Central memory CD8-positive, alpha-beta T cell (primary cell): Measurements from ENCODE around the gene SBNO2.

Experiments
- ATAC-seq: fragments of 150-1000 bp; cut with Tn5 transposase; replicated peaks from 2 replicates; pipeline ENCODE4 v1.10.0; 2022; ENCODE audit warnings: mild to moderate bottlenecking, moderate FRiP score, moderate number of reproducible peaks; ENCODE audit not compliant: poor library complexity, severe bottlenecking; ENCODE audit errors: extremely low read depth
- DNase-seq, 2 donors: peaks; one replicate each; pipeline ENCODE4 v3.0.0; 2021; ENCODE audit warnings: low spot score in 2 of 2
- H3K27ac Mint-ChIP-seq: one replicate; pipeline ENCODE4 v1.8.0; 2022; ENCODE audit warnings: low read depth, mild to moderate bottlenecking, moderate library complexity, mixed read lengths
- H3K27me3 Mint-ChIP-seq: one replicate; pipeline ENCODE4 v1.8.0; 2022; ENCODE audit warnings: mixed read lengths
- H3K36me3 Mint-ChIP-seq: one replicate; pipeline ENCODE4 v1.8.0; 2022; ENCODE audit warnings: mild to moderate bottlenecking, moderate library complexity, mixed read lengths; ENCODE audit not compliant: insufficient read depth
- H3K4me1 Mint-ChIP-seq: one replicate; pipeline ENCODE4 v1.8.0; 2022; ENCODE audit warnings: mixed read lengths
- H3K4me3 Mint-ChIP-seq: one replicate; pipeline ENCODE4 v1.8.0; 2022; ENCODE audit warnings: mild to moderate bottlenecking, moderate library complexity, mixed read lengths
- H3K9me3 Mint-ChIP-seq: one replicate; pipeline ENCODE4 v1.8.0; 2022; ENCODE audit warnings: mixed read lengths

The SBNO2 gene

DNA sequence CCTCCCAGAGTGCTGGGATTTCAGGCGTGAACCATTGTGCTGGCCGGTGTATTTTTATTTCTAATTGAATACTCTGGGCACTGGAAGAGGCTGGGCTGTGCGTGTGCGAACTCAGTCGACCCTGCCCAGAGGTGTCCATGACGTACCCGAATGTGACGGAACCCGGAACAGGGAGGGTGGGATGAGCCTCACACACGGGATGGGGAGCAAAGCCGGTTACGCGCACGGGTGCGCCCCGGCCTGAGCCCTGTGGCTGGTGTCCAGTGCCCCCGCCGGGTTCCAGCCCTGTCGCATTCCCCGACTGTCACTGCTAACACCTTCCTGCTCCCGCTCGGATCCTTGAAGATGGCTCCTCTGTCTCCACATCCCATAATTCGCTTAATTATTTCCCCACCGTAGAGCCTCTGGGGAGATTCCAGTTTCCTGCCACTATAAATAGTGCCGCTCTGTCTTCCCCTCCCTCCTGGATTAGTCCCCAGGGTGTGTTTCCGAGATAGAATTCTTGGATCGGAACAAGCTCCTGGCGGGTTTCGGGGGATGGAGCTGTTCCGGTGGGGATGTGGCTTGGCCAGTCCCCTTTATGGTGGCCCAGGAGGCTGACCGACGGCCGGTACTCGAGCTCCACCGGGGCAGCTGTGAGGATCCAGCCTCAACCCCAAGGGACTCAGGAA is 22.0 kb downstream of the SBNO2 start:
- Mint-ChIP-seq H3K4me3 (no peak overlapping the region), H3K9me3 (no peaks in the 10 kb centered on the region), H3K36me3 (peaks cover 15% of the 10 kb centered on the region), H3K27ac (no peak overlapping the region), H3K27me3 (no peaks in the 10 kb centered on the region), H3K4me1 (no peaks in the 10 kb centered on the region)
- DNase-seq (no peak), ATAC-seq (no peak)

DNA sequence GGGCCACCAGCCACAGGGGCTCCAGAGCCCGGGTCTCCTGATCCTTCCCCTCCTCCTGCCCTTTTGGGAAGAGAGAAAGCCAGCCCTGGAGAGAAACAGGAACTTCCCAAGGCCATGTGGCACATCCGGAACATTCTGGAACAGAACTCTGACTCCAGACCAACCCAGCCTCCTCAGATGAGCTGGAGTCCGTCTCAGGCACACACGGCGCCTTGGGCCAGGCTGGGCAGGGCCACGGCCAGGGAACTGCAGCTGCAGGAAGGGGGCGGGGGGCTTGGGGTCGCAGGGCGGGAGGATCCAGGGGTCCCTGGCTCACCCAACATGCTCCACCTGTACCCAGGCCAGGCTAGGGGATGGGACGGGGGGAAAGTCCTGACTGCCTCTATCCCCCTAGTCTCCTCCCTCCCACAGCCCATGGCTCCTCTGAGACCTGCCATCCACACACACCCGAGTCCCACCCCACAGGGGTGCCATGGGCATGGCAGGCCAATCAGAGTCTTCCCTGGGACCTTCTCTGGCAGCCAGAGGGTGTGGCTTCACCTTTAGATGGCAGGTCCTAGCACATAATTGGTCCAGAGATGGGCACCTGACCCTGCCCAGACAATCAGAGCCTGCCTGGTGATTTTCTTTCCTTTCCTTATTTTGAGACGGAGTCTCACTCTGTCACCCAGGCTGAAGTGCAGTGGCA is 22.9 kb downstream of the SBNO2 start:
- Mint-ChIP-seq H3K9me3 (no peaks in the 10 kb centered on the region), H3K4me1 (no peaks in the 10 kb centered on the region), H3K4me3 (no peak overlapping the region), H3K27ac (no peak overlapping the region), H3K36me3 (peaks cover 12% of the 10 kb centered on the region), H3K27me3 (no peaks in the 10 kb centered on the region)
- no peak for DNase-seq
- ATAC-seq: no peak

DNA sequence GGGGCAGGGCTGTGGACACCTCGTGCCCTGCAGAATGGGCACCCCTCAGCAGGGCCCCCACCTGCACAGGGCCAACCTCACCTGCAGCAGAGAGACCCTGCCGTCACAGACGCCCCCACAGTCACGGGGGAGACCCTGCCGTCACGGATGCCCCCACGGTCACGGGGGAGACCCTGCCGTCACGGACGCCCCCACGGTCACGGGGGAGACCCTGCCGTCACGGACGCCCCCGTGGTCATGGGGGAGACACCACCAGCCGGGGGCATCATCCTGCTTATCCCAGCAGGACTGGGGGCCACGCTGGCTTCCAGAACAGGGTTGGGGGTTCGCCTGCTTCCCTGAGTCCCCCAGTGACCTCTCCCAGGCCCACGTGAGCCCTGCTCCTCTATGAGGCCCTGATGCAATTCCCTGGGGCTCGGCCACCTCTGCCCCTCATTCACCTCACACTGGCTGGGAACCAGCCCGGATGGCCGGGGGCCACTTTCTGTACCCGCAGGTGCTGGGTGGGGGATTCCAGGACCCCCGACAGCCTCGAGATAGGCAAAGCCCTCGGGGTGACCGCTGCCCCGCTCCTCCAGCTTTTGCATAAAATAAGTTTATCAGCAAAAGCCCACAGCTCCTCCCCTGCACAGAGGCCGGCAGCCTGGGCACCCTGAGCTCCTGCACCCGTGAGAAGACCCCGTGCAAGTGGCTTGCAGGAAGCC is 23.6 kb downstream of the SBNO2 start:
- ATAC-seq (no peak), DNase-seq (no peak)
- no peaks in the 10 kb centered on the region for H3K27me3 Mint-ChIP-seq
- H3K9me3 Mint-ChIP-seq: no peaks in the 10 kb centered on the region
- no peak overlapping the region for H3K4me3 Mint-ChIP-seq
- H3K36me3 Mint-ChIP-seq: peaks cover 13% of the 10 kb centered on the region
- H3K4me1 Mint-ChIP-seq: no peaks in the 10 kb centered on the region
- no peak overlapping the region for H3K27ac Mint-ChIP-seq

DNA sequence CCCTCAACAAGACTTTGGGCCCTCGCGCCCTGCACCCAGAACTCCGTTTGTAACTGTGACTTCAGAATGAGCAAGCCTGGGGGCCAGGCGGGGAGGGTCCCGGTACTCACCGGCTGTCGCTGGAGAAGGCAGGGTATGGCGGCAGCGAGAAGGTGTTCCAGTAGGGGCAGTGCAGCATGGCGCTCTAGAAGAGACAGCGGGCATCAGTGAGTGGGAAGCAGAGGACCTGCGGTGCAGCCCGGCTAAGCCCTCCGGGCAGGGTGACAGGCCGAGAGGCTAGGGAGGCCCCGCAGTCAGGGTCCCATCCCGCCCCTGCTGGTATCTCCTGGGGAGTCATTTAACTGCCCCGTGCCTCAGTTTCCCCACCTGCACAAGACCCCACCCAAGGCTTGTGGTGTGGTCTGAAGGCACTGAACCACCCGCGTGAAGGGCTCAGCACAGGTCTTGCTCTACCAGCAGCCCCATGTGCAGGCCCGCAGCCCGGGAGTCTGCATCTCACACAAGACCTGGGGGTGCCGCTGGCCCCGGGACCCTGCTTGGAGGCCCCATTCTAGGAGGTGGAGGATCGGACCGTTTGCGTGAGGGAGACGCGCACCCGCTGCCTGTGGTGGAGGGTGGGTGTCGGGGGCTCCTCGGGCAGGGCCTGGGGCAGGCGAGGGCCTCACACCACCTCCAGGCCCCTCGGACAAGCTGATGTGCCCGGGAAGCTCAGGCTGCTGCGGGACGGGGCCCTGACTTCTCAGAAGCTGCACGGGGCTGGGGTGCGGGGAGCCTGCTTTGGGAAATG is 24.6 kb downstream of the SBNO2 start:
- Mint-ChIP-seq H3K36me3 (peaks cover 12% of the 10 kb centered on the region), H3K9me3 (no peaks in the 10 kb centered on the region), H3K4me1 (peaks cover 5% of the 10 kb centered on the region)

DNA sequence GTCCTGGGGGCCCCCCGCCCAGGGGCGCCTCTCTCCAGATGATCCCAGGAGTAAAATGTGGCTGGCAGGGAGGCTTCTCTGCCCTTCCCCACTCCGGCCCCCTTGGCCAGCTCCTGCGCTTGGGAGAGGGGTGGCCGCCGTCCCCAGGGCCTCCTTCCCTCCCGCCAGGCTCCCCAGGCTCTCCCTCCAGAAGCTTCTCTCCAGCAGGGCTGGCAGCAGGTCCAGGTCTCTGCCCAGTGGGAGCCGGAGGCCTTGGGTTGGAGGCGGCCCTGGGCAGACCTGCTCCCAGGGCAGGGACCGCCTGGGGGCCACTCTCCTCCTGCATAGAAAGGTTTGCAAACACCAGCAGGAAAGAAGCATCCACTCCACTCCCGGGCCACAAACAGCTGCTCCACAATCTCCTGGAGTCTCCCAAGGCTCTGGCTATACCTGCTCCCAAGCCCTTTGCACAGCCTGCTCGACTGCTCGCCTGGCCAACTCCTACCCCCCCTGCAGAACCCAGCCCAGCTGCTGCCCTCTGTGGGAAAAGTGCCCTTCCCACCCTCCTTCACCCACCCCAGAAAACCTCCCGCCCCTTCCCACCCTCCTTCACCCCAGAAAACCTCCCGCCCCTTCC is 26.0 kb downstream of the SBNO2 start:
- no peak overlapping the region for H3K4me3 Mint-ChIP-seq
- H3K9me3 Mint-ChIP-seq: no peaks in the 10 kb centered on the region
- no peak for DNase-seq
- no peak for ATAC-seq
- H3K27me3 Mint-ChIP-seq: no peaks in the 10 kb centered on the region
- H3K4me1 Mint-ChIP-seq: peaks cover 8% of the 10 kb centered on the region
- no peak overlapping the region for H3K27ac Mint-ChIP-seq
- peaks cover 11% of the 10 kb centered on the region for H3K36me3 Mint-ChIP-seq

More for the DNA sequence above, 24.6 kb downstream of the SBNO2 start:
- ATAC-seq (no peak), DNase-seq (no peak)
- Mint-ChIP-seq H3K27ac (no peak overlapping the region), H3K27me3 (no peaks in the 10 kb centered on the region), H3K4me3 (no peak overlapping the region)

DNA sequence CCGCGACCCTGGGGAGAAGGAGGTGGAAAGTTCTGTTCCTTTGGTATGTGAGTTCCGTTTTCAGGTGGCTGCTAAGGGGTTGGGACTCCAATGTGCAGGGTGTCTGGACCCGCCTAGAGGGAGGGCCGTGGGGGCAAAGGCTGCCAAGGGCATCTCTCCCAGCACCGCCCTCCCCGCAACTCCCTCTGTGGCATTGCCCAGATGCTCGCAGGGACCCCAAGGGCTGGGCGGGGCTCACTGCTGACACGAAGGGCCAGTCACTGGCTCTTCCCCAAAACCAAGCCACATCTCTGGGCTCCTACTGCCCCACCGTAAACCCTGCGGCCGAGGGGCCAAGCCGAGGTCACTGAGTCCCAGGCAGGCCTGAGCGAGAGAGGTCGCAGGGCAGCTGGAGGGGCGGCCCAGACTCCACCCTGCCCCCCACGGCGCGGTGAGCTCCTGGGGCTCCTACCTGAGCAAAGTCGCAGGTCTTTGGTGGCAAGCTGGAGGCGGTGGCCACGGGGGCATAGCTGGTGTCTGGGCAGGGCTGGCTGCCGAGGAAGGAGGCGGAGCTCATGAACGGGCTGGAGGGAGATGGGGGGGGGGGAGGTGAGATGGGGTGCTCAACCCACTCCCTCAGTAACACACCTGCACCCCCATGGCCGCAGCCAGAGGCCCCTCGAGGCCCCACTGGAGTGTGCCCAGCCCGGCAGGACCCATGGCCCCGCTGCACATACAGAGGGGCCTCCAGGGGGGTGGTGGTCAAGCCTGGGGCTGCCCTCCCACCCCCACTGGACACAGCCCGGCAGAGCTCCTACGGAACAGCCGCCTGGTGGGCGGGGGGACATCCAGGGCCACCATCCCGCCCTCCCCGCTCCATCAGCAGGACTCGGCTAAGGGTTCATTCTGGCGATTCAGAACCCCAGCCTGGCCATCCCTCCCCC is 26.9 kb downstream of the SBNO2 start:
- Mint-ChIP-seq H3K27ac (no peak overlapping the region), H3K36me3 (peaks cover 9% of the 10 kb centered on the region), H3K4me3 (no peak overlapping the region), H3K4me1 (peaks cover 10% of the 10 kb centered on the region), H3K27me3 (no peaks in the 10 kb centered on the region), H3K9me3 (peaks cover 2% of the 10 kb centered on the region)
- DNase-seq (no peak), ATAC-seq (no peak)

DNA sequence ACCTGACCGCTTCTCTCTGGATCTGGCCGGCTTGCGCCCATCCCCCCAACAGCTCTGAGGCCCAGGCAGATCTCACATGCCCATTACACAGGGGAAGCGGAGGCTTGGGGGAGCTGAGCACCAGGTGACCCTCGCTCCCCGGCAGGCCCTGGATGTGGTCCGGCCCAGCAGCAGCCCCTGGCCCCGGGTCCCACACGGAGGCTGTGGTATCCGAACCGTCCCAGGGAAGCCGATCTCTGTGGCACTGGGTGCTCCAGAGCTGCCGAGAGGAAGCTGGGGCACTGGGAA is 27.7 kb downstream of the SBNO2 start:
- H3K27me3 Mint-ChIP-seq: no peaks in the 10 kb centered on the region
- no peak for ATAC-seq
- peaks cover 15% of the 10 kb centered on the region for H3K4me1 Mint-ChIP-seq
- DNase-seq: no peak
- H3K36me3 Mint-ChIP-seq: peaks cover 12% of the 10 kb centered on the region
- H3K27ac Mint-ChIP-seq: no peak overlapping the region
- no peak overlapping the region for H3K4me3 Mint-ChIP-seq
- peaks cover 6% of the 10 kb centered on the region for H3K9me3 Mint-ChIP-seq

DNA sequence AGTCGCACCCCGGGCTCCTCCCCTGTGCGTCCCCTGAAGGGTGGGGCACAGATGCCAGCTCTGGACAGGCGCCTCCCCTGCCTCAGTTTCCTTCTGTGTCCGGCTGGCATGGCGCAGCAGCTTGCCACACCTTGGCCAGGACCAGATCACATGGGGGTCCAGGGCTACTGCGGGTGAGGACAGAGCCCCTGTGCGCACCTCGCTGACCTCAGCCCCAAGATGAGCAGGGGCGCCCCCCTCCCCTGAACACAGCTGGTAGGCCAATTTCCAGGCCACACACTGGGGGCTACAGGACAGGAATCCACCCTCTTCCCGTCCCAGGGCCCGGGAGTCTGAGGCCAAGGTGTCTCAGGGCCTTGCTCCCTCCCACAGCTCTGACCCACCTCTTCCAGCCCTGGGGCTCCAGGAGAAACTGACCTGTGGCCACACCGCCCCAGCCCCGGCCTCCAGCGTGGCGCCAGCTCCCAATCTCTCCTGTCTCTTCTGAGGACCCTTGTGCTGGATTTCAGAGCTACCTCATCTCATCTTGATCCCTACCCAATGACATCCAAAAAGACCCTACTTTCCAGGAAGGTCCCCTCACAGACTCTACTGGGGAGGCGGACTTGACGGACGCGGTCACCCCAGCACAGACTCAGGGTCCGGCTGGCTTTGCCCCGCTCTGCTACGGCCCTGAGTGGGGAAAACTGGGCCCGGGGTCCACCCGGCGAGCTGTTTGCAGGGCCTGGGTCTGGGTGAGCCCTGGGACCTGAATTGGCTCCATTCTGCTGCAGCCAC is 28.2 kb downstream of the SBNO2 start:
- Mint-ChIP-seq H3K4me3 (no peak overlapping the region), H3K36me3 (peaks cover 11% of the 10 kb centered on the region), H3K27ac (peak overlapping the region; percentile 76), H3K4me1 (peaks cover 15% of the 10 kb centered on the region), H3K27me3 (no peaks in the 10 kb centered on the region), H3K9me3 (peaks cover 6% of the 10 kb centered on the region)
- ATAC-seq (no peak), DNase-seq (no peak)

DNA sequence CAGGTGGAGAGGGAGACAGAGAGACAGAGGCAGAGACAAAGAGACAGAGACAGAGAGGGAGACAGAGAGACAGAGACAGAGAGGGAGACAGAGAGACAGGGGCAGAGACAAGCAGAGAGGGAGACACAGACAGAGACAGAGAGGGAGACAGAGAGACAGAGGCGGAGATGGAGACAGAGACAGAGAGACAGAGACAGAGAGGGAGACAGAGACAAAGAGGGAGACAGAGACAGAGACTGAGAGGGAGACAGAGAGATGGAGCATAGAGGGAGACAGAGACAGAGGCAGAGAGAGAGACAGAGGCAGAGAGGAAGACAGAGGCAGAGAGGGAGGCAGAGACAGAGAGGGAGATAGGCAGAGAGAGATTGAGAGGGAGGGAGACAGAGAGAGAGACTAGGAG is 29.3 kb downstream of the SBNO2 start:
- peaks cover 18% of the 10 kb centered on the region for H3K4me1 Mint-ChIP-seq
- H3K36me3 Mint-ChIP-seq: peaks cover 11% of the 10 kb centered on the region

DNA sequence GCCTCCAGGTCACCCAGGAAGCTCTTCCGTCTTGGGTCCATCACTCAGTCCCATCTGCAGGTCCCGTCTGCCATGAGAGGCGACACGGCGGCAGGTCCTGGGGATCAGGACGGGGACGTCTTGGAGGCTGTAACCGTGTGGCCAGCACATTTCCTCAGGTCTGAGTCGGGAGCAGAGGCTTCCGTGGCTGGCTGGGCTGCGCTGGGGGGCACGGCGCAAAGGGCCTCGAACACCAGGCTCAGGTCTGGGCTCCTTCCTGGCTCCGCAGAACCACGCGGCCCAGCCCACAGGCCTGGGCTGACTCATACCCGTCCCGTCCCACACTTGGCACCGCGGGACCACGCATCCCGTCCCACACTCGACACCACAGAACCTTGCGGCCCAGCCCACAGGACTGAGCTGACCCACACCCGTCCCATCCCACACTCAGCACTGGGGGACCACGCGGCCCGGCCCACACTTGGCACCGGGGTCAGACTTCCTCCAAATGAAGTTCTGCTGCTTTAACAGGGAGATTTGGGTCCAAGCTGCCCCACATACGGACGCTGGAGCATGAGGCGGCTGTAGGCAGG is 30.2 kb downstream of the SBNO2 start:
- H3K27me3 Mint-ChIP-seq: no peaks in the 10 kb centered on the region
- H3K27ac Mint-ChIP-seq: peak overlapping the region; percentile 76
- no peak for ATAC-seq

More for the DNA sequence above, 29.3 kb downstream of the SBNO2 start:
- H3K27ac Mint-ChIP-seq: peak overlapping the region; percentile 76
- DNase-seq (no peak), ATAC-seq (no peak)
- H3K4me3 Mint-ChIP-seq: no peak overlapping the region
- no peaks in the 10 kb centered on the region for H3K27me3 Mint-ChIP-seq
- H3K9me3 Mint-ChIP-seq: peaks cover 6% of the 10 kb centered on the region

DNA sequence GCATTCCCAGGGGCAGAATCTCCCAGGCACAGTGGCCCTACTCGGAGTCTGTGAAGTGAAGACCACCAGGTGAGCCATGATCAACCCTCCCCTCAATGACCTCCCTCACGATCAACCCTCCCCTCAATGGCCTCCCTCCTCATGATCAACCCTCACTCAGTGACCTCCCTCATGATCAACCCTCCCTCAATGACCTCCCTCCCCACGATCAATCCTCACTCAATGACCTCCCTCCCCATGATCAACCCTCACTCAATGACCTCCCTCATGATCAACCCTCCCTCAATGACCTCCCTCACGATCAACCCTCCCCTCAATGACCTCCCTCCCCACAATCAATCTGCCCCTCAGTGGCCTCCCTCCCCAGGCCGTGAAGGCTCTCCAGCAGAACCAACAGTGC is 32.1 kb downstream of the SBNO2 start:
- Mint-ChIP-seq H3K36me3 (peaks cover 11% of the 10 kb centered on the region), H3K9me3 (peaks cover 6% of the 10 kb centered on the region), H3K4me3 (no peak overlapping the region), H3K27me3 (no peaks in the 10 kb centered on the region), H3K27ac (peak overlapping the region; percentile 34), H3K4me1 (peaks cover 21% of the 10 kb centered on the region)
- no peak for DNase-seq
- ATAC-seq: no peak

More for the DNA sequence above, 30.2 kb downstream of the SBNO2 start:
- peaks cover 6% of the 10 kb centered on the region for H3K9me3 Mint-ChIP-seq
- no peak overlapping the region for H3K4me3 Mint-ChIP-seq
- H3K36me3 Mint-ChIP-seq: peaks cover 11% of the 10 kb centered on the region
- H3K4me1 Mint-ChIP-seq: peaks cover 20% of the 10 kb centered on the region
- DNase-seq: no peak
